Measurements from ENCODE around the gene ZBTB16.

The ZBTB16 gene

GRCh38 chr11:114201219-114201618, 141.7 kb downstream of the ZBTB16 start:
- no peak overlapping the region for H3K27ac ChIP-seq (ENCODE audit: extremely low read depth, low read depth, low read length)
- ChIA-PET POLR2A (no interaction called here), CTCF (interaction anchor here (1.4 kb wide), 1 partner anchor 20 kb away, joined by 4 read pairs; no protein-coding TSS in a partner anchor)
- H3K4me3 ChIP-seq (ENCODE audit: low read depth, low read length) = no peak overlapping the region
- no peaks in the 10 kb centered on the region for H3K9me3 ChIP-seq (ENCODE audit: control insufficient read depth, insufficient read depth, low read depth, low read length)
- no peaks in the 10 kb centered on the region for H3K36me3 ChIP-seq (ENCODE audit: control insufficient read depth in 2 of 2, insufficient read depth in 1 of 2, low read length in 2 of 2)
- peaks cover 4% of the 10 kb centered on the region for H3K4me1 ChIP-seq (ENCODE audit: control insufficient read depth, insufficient read depth, low read length)
- no peak for TF ChIP-seq YY1 (tag by site-specific recombination; IDR thresholded peaks at IDR 0.05)
- no peak for TF ChIP-seq ZNF768 (tag by site-specific recombination; IDR thresholded peaks at IDR 0.05)
- TF ChIP-seq ZNF416 (tag by site-specific recombination; IDR thresholded peaks at IDR 0.05) = no peak
- TF ChIP-seq ZSCAN4 (tag by site-specific recombination; IDR thresholded peaks at IDR 0.05) = no peak
- TF ChIP-seq FEZF1 (tag by site-specific recombination; IDR thresholded peaks at IDR 0.05) = no peak
- TF ChIP-seq HOXD13 (CRISPR knock-in tag; IDR thresholded peaks at IDR 0.05; ENCODE audit: borderline replicate concordance) = no peak
- TF ChIP-seq EGR2 (tag by site-specific recombination; IDR thresholded peaks at IDR 0.05; ENCODE audit: low read depth) = no peak
- TF ChIP-seq ZNF350 (tag by site-specific recombination; IDR thresholded peaks at IDR 0.05) = no peak
- no peak for TF ChIP-seq REPIN1 (tag by site-specific recombination; IDR thresholded peaks at IDR 0.05; ENCODE audit: low read depth)
- no peak for TF ChIP-seq ZNF785 (tag by site-specific recombination; IDR thresholded peaks at IDR 0.05)
- TF ChIP-seq YY2 (tag by site-specific recombination; IDR thresholded peaks at IDR 0.05) = no peak
- TF ChIP-seq ZNF280D (tag by site-specific recombination; IDR thresholded peaks at IDR 0.05) = no peak
- no peak for TF ChIP-seq ZNF341 (tag by site-specific recombination; IDR thresholded peaks at IDR 0.05; ENCODE audit: low read depth)
- TF ChIP-seq ZNF248 (tag by site-specific recombination; IDR thresholded peaks at IDR 0.05) = no peak
- TF ChIP-seq ZNF114 (tag by site-specific recombination; IDR thresholded peaks at IDR 0.05) = no peak
- no peak for TF ChIP-seq GLI2 (tag by site-specific recombination; IDR thresholded peaks at IDR 0.05; ENCODE audit: borderline replicate concordance, low read depth)
- no peak for TF ChIP-seq ZBTB17 (tag by site-specific recombination; IDR thresholded peaks at IDR 0.05)

GRCh38 chr11:114202011-114202609, 142.6 kb downstream of the ZBTB16 start:
- no peaks in the 10 kb centered on the region for H3K36me3 ChIP-seq (ENCODE audit: control insufficient read depth in 2 of 2, insufficient read depth in 1 of 2, low read length in 2 of 2)
- H3K4me1 ChIP-seq (ENCODE audit: control insufficient read depth, insufficient read depth, low read length) = peaks cover 4% of the 10 kb centered on the region
- no peaks in the 10 kb centered on the region for H3K9me3 ChIP-seq (ENCODE audit: control insufficient read depth, insufficient read depth, low read depth, low read length)
- ChIA-PET POLR2A (no interaction called here), CTCF (interaction anchor here (0.6 kb wide), 1 partner anchor 669 kb away, joined by 3 read pairs; no protein-coding TSS in a partner anchor)
- TF ChIP-seq SP7 (tag by site-specific recombination; IDR thresholded peaks at IDR 0.05) (no peak), IKZF3 (tag by site-specific recombination; IDR thresholded peaks at IDR 0.05) (no peak), ZFP69B (tag by site-specific recombination; IDR thresholded peaks at IDR 0.05) (no peak), GLIS1 (tag by site-specific recombination; IDR thresholded peaks at IDR 0.05) (no peak), BCL11B (tag by site-specific recombination; IDR thresholded peaks at IDR 0.05; ENCODE audit: low read depth) (no peak), SCRT2 (tag by site-specific recombination; IDR thresholded peaks at IDR 0.05) (no peak), GLIS2 (tag by site-specific recombination; IDR thresholded peaks at IDR 0.05) (no peak), ZNF645 (tag by site-specific recombination; IDR thresholded peaks at IDR 0.05) (no peak), ZNF561 (tag by site-specific recombination; IDR thresholded peaks at IDR 0.05; ENCODE audit: borderline replicate concordance) (no peak), ZNF768 (tag by site-specific recombination; IDR thresholded peaks at IDR 0.05) (no peak), ZNF248 (tag by site-specific recombination; IDR thresholded peaks at IDR 0.05) (no peak), ZNF596 (tag by site-specific recombination; IDR thresholded peaks at IDR 0.05) (no peak), ZNF423 (tag by site-specific recombination; IDR thresholded peaks at IDR 0.05) (no peak)
- H3K27ac ChIP-seq (ENCODE audit: extremely low read depth, low read depth, low read length) = no peak overlapping the region
- no peak overlapping the region for H3K4me3 ChIP-seq (ENCODE audit: low read depth, low read length)

Data from HEK293 (cell line).